CD4-positive, alpha-beta T cell treated with Interleukin-21 for 1 hour (primary cell): ENCODE data around the gene MED13.
A peak's percentile ranks its signal among the peaks of the same experiment; 100 is the strongest.
"Not testable (repeated sequence)": the region's sequence is repeated elsewhere in the genome, so short reads cannot be mapped to it uniquely, and the experiment has no call there.

Experiments
- DNase-seq: peaks from one replicate; pipeline ENCODE4 v3.0.0-alpha.2; 2020

MED13 gene

DNA sequence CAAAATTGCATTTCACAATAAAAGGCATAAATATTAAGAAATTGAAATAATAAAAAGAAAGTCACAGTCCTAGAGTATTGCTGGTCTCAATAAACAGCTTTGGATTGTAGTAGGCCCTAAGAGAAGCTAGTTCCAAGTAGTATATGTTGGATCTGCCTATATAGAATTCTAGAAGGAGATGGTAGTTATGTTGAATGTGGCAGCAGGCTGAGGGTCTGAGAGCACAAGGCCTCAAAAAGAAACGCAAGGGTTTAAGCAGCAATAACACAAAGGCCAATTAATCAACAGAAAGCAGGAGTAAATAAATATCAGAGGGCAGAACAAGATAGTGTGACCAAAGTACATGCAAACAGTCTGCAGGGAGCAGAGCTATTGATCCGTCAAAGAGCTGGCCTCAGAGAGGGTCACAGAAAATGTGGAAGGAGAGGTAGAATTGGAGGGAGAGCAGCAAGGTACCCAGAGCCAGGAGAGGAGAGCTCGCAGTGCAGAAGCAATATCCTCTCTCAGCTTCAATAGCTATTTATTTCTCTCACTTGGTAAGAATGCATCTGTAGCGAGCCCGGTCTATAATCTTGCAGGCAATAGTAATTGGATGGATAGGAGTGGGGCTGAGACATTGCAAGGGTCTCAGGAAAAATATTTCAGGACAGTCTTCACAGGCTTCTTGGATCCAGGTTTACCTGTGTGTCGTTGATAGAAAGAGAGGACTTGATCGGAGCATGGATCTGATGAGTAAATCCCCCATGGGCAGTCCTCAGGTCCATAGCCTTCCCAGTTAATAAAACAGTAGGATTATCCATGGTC is 25.1 kb upstream of the MED13 start:
- no peak for DNase-seq

DNA sequence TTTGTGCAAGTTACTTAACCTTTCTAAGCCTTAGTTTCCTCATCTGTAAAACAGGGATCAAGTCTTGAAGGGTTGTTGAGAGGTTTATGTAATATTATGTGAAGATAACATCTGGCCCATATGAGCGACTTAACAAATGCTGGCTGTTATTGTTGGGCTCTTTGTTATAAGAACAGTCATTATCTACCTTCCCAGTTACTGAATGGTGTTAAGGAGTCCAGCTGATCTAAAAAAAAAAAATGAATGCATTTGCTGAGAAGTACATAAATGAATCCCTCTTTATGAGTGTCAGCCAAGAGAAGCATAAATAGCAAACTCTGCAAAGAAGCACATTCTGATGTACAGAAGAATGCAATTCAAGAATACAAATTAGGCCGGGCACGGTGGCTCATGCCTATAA is 24.3 kb upstream of the MED13 start:
- no peak for DNase-seq

DNA sequence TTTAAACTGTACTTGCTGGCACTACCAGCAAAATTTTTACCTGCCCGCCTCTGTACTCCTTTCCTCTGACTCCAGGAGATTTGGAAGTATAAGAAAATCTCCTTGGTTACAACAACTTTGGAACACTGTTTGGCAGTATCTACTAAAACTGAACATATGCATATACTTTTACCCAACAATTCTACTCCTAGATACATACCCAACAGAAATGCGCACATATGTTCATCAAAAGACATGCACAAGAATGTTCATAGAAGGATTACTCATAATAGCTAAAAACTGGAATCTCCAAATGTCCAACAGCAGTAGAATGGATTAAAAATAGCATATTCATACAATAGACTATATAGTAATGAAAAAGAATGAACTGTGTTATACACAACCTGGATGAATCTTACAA is 21.7 kb upstream of the MED13 start:
- no peak for DNase-seq

DNA sequence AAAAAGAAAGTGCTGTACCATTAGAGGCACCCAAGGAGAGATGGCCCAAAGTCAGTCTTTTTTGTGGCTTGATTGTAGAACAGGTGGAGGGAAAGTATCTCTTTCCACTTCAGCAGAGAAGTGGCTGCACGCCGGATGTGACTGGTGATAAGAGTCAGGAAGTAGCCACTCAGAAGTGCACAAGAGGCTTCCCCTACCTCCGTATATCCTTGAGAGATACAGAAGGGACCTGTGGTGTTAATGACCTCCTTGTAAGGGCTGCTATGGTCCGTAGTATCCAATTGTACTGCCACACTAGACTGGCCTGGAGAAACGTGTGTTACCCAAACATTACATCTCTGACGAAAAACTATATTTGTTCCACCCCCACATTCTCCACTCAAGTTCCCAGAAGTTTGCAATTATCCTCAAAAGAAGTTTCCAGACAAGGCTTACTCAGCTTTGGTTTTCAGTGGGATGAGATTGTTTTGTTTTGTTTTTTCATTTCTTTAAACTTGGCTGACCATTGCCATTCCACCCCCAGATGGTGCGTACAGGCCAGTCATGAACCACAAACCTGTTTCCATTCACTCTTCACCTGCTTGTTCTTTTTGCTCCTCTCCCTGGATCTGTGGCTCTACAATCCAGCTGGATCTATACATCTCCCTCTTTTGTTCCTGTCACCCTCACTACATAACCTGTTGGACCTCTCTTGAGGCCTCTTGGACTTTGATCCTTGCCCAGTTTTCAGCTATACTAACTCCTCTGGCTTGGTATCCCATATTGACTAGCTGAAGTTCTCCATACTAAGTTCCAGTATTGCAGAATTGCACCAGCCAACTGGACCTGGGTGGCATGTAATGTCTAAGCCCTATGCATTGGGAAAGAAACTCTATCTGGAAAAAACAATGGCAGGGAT is 20.7 kb upstream of the MED13 start:
- DNase-seq = no peak

DNA sequence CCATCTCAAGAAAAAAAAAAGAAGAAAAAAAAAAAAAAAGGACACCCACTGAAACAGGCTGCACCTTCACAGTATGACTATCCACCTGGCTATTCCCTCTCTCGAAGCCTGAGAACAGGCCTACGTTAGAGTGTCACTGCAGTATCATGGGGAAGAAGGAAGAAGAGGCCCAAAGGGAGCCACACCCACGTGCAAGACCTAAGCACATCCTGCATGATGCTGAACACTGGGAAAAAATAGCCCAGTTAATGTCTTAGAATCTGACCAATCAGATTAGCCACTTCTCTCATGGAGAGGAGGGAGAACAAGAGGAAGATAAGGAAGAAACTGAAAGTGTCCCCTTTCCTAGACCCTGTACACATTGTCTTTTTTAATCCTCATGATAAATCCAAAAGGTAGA is 19.5 kb upstream of the MED13 start:
- DNase-seq = no peak

DNA sequence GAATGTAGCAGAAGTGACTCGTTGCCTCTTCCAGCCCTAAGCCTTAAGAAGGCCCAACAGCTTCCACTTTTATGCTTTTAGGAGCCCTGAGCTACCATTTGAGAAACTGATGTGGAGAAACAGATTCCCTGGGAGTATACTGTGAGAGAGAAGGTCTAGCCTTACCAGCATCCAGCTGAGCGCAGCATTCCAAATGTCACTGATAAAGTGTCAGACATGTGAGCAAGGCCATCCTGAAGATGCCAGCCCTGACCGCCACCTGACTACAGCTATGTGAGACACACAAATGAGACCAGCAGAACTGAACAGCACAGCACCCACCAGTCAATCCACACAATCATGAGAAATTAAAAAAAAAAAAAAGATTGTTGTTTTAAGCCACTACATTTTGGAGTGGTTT is 18.6 kb upstream of the MED13 start:
- no peak for DNase-seq

DNA sequence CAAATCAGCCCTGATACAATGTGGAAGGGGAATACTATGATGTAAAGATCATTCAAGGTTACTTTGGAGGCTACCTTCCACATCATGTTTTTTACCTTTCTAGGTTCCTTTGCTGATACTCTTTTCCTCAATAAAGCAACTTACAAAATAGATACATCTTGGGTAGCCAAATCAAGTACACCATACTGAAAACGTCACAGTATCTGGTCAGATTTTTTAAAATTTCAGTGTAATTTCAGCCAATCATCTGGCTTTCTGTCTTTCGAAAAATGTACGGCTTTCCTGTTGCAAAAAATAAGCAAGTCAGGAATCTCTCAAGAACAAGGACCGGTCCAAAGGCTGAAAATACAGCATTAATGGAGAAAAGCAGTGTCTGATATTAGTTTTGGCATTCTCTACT is 15.6 kb upstream of the MED13 start:
- no peak for DNase-seq

DNA sequence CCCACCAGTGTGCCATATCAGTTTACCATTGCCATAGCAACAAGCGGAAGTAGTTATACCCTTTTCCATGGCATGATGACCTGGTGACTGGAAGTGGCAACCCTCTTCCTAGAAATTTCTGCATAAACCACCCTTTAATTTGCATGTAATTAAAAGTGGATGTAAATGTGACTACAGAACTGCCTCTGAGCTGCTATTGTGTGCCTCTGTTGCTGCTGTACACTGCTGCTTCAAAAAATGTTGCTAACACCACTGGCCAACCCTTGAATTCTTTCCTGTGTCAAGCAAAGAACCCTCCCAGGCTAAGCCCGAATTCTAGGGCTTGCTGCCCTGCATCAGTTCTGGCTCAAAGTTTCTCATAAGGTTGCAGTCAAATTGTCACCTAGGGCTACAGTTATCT is 12.9 kb upstream of the MED13 start:
- DNase-seq = no peak

DNA sequence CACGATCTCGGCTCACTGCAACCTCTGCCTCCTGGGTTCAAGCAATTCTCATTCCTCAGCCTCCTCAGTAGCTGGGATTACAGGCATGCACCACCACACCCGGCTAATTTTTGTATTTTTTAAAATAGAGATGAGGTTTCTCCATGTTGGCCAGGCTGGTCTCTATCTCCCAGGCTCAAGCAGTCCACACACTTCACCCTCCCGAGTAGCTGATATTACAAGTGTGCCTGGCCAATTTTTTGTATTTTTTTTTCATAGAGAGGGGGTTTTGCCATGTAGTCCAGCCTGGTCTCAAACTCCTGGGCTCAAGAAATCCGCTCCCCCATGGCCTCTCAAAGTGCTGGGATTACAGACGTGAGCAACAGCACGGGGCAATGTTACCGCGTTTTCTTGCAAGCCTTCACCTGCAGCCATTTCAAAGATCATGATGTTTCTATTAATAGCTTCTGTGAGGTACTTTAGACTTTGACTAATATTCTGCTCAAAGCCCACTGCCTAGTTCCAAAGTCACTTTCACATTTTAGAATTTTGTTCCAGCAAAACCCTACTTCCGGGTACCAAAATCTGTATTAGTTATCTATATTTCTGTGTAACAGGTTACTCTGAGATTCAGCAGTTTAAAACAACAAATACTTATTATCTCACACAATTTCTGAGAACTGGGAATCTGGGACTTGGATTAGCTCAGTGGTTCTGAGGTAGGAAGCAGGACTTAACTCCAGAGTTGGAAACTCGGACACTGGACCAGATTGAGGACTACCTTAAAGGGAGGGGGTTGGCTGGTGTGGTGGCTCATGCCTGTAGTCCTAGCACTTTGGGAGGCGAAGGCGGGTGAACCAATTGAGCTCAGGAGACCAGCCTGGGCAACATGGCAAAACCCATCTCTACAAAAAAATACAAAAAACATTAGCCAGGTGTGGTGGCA is 12.0 kb upstream of the MED13 start:
- DNase-seq = no peak

GRCh38 chr17:62075308-62075815 is 10.3 kb upstream of the MED13 start:
- no peak for DNase-seq

DNA sequence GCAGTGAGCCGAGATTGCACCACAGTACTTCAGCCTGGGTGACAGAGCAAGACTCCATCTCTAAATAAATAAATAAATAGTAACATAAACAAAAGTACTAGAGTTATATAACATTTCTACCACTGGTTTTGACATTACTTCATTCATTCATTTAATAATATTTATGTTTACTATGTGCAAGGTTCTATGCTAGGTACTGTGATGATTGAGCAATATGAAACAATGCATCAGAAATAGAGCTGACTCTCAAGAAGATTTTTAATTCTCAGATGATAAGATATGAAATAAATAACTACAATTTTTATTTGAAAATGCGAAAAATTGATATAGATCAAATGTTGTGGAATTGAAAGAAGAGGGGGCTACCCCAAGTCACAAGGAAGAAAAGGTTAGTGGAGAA is 8.9 kb upstream of the MED13 start:
- DNase-seq = no peak

DNA sequence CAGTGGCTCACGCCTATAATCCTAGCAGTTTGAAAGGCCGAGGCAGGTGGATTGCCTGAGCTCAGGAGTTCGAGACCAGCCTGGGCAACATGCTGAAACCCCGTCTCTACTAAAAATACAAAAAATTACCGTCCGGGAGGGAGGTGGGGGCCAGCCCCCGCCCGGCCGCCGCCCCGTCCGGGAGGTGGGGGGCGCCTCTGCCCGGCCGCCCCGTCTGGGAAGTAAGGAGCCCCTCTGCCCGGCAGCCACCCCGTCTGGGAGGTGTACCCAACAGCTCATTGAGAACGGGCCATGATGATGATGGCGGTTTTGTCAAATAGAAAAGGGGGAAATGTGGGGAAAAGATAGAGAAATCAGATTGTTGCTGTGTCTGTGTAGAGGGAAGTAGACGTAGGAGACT is 7.8 kb upstream of the MED13 start:
- not testable (repeated sequence) for DNase-seq

DNA sequence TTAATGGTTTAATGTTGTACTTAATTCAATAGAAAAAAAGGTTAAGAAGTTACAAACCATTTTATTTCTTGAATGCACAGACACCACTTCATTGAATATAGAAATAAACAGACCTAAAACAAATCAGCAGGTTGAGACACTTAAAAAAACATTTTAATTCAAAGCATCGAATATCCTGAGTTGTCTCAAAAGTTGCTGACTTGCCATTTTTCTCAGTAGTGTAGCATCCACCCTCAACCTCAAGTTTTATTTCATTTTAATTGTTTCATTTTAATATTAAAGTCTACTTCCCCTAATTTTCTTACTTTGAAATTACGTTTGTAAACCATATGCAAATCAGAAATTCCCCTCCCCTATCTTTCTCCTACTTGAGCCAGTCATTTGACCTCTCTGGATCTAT is 5.8 kb upstream of the MED13 start:
- no peak for DNase-seq

GRCh38 chr17:62067165-62068145 is 2.4 kb upstream of the MED13 start:
- no peak for DNase-seq

GRCh38 chr17:62065611-62066468 is 762 bp upstream of the MED13 start:
- peak; percentile 99 for DNase-seq

DNA sequence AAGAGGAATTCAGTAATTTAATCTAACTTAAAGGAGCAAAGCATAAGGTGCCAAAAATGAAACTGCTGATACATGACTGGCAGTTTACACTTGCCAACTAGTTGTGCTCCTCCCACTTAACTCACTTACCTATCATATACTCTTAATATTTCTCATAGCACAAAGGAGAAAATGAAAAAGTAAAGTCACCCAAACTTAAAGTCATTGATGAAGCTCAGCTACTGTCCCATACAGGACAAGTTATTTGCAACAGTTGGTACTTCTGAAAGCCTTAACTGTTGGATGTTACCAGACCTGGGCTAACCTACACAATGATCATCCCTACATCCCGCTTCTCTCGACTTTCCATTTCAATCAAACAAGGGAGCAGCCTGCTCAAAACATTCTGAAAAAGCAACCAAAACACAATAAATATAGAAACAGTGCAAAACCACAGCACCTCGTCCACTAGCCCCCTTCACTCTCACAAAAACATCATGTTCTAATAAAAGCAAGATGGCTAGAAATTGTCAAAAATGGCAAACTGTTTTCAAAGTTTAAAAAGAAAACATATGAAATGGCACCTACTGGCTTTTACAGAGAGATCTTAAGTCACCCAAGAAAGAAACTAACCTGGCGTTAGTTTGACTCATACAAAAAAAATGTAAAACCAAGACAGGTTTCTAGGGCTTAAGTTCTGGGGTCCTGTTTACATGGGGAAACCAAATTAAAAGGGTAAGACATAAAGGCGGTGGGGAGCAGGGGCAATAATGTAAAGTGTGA is 868 bp downstream of the MED13 start:
- peak; percentile 53 for DNase-seq

DNA sequence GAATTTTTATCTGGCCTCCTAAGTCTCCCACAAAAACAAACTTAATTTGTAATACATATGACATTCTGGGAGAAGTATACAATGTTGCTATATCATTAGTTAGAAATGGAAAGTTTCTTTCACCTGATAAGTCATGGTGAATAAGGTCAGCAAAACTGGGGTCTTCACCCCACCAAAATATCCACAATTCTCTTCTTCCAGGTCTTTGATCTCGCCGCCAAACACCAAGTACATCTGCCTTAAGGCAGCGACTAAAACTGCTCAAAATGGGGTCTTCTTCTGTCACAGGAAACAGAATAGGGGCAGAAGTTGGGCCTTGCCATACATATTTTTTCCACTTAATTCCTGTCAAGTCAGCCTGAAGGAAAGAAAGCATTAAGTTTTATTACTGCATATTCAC is 2.1 kb downstream of the MED13 start:
- DNase-seq = no peak

- no peak for DNase-seq
Observed at GRCh38 chr17:62062302-62062701, 2.8 kb downstream of the MED13 start.

GRCh38 chr17:62059414-62059813 is 5.7 kb downstream of the MED13 start:
- DNase-seq = no peak

- DNase-seq = no peak
Observed at GRCh38 chr17:62058611-62059010, 6.5 kb downstream of the MED13 start.
